OCI-LY7 (cell line): ENCODE data around the gene ZBTB20. TPM values are rescaled to one million over a fixed set of nuclear protein-coding genes. Genes with fewer than 3 reads are reported as not detected.

Experiments
- BruUV-seq: library from RNA; stranded (reverse); fragments of 400-500 nt; replicated peaks from 2 replicates; lab custom pipeline; 2021; lab: Mats Ljungman, UMichigan
- CTCF ChIA-PET: fragments of 300-600 bp; sonication (Branson Sonifier 250); formaldehyde crosslinking; loops from one replicate; lab custom pipeline; 2022; ENCODE audit warnings: antibody characterized with exemption; ENCODE audit not compliant: unreplicated experiment; lab: Charles Lee
- POLR2A ChIA-PET: fragments of 300-600 bp; sonication (Branson Sonifier 250); formaldehyde crosslinking; loops from one replicate; lab custom pipeline; 2022; ENCODE audit warnings: antibody characterized with exemption; lab: Charles Lee
- DNase-seq: peaks from one replicate; pipeline ENCODE4 v3.0.0-alpha.2; 2015; ENCODE audit warnings: low spot score
- H2AFZ ChIP-seq: fragments of 200-600 bp; sonication (generic), shearing (Covaris generic); 2 replicates; pipeline ENCODE4 v1.6.1; 2014; ENCODE audit warnings: mild to moderate bottlenecking, antibody characterized with exemption, low read length, moderate library complexity
- H3K27ac ChIP-seq: fragments of 200-600 bp; sonication (generic); 2 replicates; pipeline ENCODE4 v1.5.1; 2014; ENCODE audit warnings: mixed run types, low read depth, mild to moderate bottlenecking, moderate library complexity, low read length, inconsistent platforms; ENCODE audit not compliant: poor library complexity, severe bottlenecking
- H3K36me3 ChIP-seq: fragments of 200-600 bp; sonication (generic); 2 replicates; pipeline ENCODE4 v1.6.1; 2014; ENCODE audit warnings: mild to moderate bottlenecking, antibody characterized with exemption, low read length, moderate library complexity, mixed read lengths; ENCODE audit not compliant: insufficient read depth
- H3K4me1 ChIP-seq: fragments of 200-600 bp; sonication (generic); 2 replicates; pipeline ENCODE4 v1.5.1; 2014; ENCODE audit warnings: mild to moderate bottlenecking, low read length; ENCODE audit not compliant: insufficient read depth, poor library complexity, severe bottlenecking
- H3K4me2 ChIP-seq: fragments of 200-600 bp; sonication (generic); 2 replicates; pipeline ENCODE4 v1.6.1; 2014; ENCODE audit warnings: mild to moderate bottlenecking, low read length
- H3K4me3 ChIP-seq: fragments of 200-600 bp; sonication (generic); 2 replicates; pipeline ENCODE4 v1.5.1; 2014; ENCODE audit warnings: mild to moderate bottlenecking, low read depth, low read length; ENCODE audit not compliant: poor library complexity, severe bottlenecking
- H3K79me2 ChIP-seq: fragments of 200-600 bp; sonication (generic); 2 replicates; pipeline ENCODE4 v1.6.1; 2016; ENCODE audit warnings: low read depth, mild to moderate bottlenecking, low read length, moderate library complexity, mixed read lengths; ENCODE audit not compliant: insufficient read depth
- H3K9me2 ChIP-seq: fragments of 200-600 bp; sonication (generic); 2 replicates; pipeline ENCODE4 v1.6.1; 2016; ENCODE audit warnings: mild to moderate bottlenecking, low read length, mixed read lengths; ENCODE audit not compliant: insufficient read depth
- H3K9me3 ChIP-seq: fragments of 200-600 bp; sonication (generic); 2 replicates; pipeline ENCODE4 v1.6.1; 2014; ENCODE audit warnings: mild to moderate bottlenecking, mixed run types, low read length, mixed read lengths
- H4K20me1 ChIP-seq: fragments of 200-600 bp; sonication (generic); 2 replicates; pipeline ENCODE4 v1.6.1; 2014; ENCODE audit warnings: mild to moderate bottlenecking, antibody characterized with exemption, low read length, moderate library complexity, mixed read lengths; ENCODE audit not compliant: insufficient read depth
- CTCF ChIP-seq: fragments of 200-600 bp; sonication (generic); conservative IDR thresholded peaks from 2 replicates; pipeline ENCODE4 v1.5.1; 2014; ENCODE audit warnings: mild to moderate bottlenecking, antibody characterized with exemption, low read length, moderate library complexity, mixed read lengths
- EZH2phosphoT487 ChIP-seq: fragments of 200-600 bp; sonication (generic); IDR thresholded peaks from 2 replicates; pipeline ENCODE4 v1.6.1; 2018; ENCODE audit warnings: low read depth, borderline replicate concordance, mild to moderate bottlenecking, mixed run types, antibody characterized with exemption, low read length, moderate library complexity, mixed read lengths
- intact Hi-C: fragments of 100-400 bp; cut with micrococcal nuclease; formaldehyde crosslinking; loops from one replicate; pipeline ENCODE4 v1.10.0; 2022; ENCODE audit not compliant: unreplicated experiment
- total RNA-seq, 2 experiments: library from RNA; depleted of rRNA in 1 of 2; stranded (reverse); fragments of >200 nt in 1 of 2; shearing (Covaris generic) in 1 of 2; gene quantifications; 2 replicates each; pipeline ENCODE4 v1.2.3, GENCODE V29; 2014 to 2022

Gene ZBTB20
- total RNA-seq, 2 experiments from 2014 or later = 5.5 to 11.8 TPM

DNA sequence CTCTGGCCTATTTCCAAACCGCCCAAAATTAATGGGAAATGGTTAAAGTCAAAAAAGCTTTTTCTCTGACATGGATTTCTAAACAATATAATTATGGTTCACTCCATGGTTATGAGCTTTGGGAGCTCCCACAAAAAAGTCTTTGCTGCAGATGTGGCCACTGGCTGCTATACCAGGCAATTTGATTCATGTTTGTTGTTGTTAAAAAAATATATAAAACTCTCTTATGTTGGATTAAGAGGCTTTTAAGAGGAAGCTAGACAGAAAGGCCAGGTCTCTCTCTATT lies 594.6 kb downstream of the ZBTB20 start:
- intact Hi-C loops = no loop called here
- no peak overlapping the region for H3K4me2 ChIP-seq

GRCh38 chr3:114551770-114552526 lies 595.1 kb downstream of the ZBTB20 start:
- H3K4me1 ChIP-seq = no peaks in the 10 kb centered on the region
- H3K4me2 ChIP-seq = no peak overlapping the region
- no peak for DNase-seq
- intact Hi-C loops = no loop called here
- H3K79me2 ChIP-seq = no peaks in the 10 kb centered on the region
- no peak overlapping the region for H3K4me3 ChIP-seq
- BruUV-seq = no TSS peak
- ChIA-PET POLR2A (interaction anchor here (0.5 to 1.5 kb wide), 4 partner anchors 71 to 617 kb away, joined by 3 to 8 read pairs (median 4); no protein-coding TSS in a partner anchor), CTCF (no interaction called here)
- H4K20me1 ChIP-seq = no peaks in the 10 kb centered on the region
- no peaks in the 10 kb centered on the region for H3K9me2 ChIP-seq
- no peaks in the 10 kb centered on the region for H3K9me3 ChIP-seq
- no peak overlapping the region for H2AFZ ChIP-seq
- H3K27ac ChIP-seq = no peak overlapping the region
- no peaks in the 10 kb centered on the region for H3K36me3 ChIP-seq
- TF ChIP-seq CTCF (no peak), EZH2phosphoT487 (no peak)

More for the DNA sequence above, 594.6 kb downstream of the ZBTB20 start:
- no peak overlapping the region for H3K4me3 ChIP-seq
- H3K9me3 ChIP-seq = no peaks in the 10 kb centered on the region
- ChIA-PET CTCF (no interaction called here), POLR2A (interaction anchor here (0.7 to 1.5 kb wide), 3 partner anchors 205 to 553 kb away, joined by 3 to 6 read pairs (median 3); no protein-coding TSS in a partner anchor)
- H3K4me1 ChIP-seq = no peaks in the 10 kb centered on the region
- H2AFZ ChIP-seq = no peak overlapping the region
- no peak for DNase-seq
- no peaks in the 10 kb centered on the region for H3K79me2 ChIP-seq
- no peaks in the 10 kb centered on the region for H4K20me1 ChIP-seq
- TF ChIP-seq EZH2phosphoT487 (no peak), CTCF (no peak)
- H3K9me2 ChIP-seq = no peaks in the 10 kb centered on the region
- H3K27ac ChIP-seq = no peak overlapping the region
- H3K36me3 ChIP-seq = no peaks in the 10 kb centered on the region
- BruUV-seq = no TSS peak

- Histone ChIP-seq H3K4me1 (no peaks in the 10 kb centered on the region), H3K4me3 (no peak overlapping the region), H3K4me2 (no peak overlapping the region), H3K36me3 (no peaks in the 10 kb centered on the region), H4K20me1 (no peaks in the 10 kb centered on the region), H2AFZ (no peak overlapping the region), H3K79me2 (no peaks in the 10 kb centered on the region), H3K9me3 (no peaks in the 10 kb centered on the region), H3K9me2 (no peaks in the 10 kb centered on the region), H3K27ac (no peak overlapping the region)
- no peak for DNase-seq
- BruUV-seq = no TSS peak
- POLR2A ChIA-PET = interaction anchor here (0.6 kb wide), 1 partner anchor 35 kb away, joined by 4 read pairs; no protein-coding TSS in a partner anchor
- intact Hi-C loops = no loop called here
- no peak for TF ChIP-seq CTCF
- no peak for TF ChIP-seq EZH2phosphoT487
- CTCF ChIA-PET = no interaction called here
Observed at GRCh38 chr3:114550165-114550564, 596.9 kb downstream of the ZBTB20 start.
